GM10266 (cell line): ENCODE results near the gene PODNL1.
A peak's percentile ranks its signal among the peaks of the same experiment; 100 is the strongest.
"Not testable (repeated sequence)": the region's sequence is repeated elsewhere in the genome, so short reads cannot be mapped to it uniquely, and the experiment has no call there.

Experiments
- DNase-seq: peaks from one replicate; pipeline ENCODE4 v3.0.0; 2012; ENCODE audit errors: extremely low spot score
- TF ChIP-seq, protein P1 (sequence below): IDR thresholded peaks from 2 replicates; pipeline ENCODE4 v1.5.1; 2012; ENCODE audit warnings: mild to moderate bottlenecking, low read depth; ENCODE audit not compliant: control insufficient read depth, insufficient read depth; ENCODE audit errors: missing control alignments

PODNL1 gene

GRCh38 chr19:13930402-13930801 lies 7.8 kb downstream of the PODNL1 start:
- TF ChIP-seq, protein P1, sequence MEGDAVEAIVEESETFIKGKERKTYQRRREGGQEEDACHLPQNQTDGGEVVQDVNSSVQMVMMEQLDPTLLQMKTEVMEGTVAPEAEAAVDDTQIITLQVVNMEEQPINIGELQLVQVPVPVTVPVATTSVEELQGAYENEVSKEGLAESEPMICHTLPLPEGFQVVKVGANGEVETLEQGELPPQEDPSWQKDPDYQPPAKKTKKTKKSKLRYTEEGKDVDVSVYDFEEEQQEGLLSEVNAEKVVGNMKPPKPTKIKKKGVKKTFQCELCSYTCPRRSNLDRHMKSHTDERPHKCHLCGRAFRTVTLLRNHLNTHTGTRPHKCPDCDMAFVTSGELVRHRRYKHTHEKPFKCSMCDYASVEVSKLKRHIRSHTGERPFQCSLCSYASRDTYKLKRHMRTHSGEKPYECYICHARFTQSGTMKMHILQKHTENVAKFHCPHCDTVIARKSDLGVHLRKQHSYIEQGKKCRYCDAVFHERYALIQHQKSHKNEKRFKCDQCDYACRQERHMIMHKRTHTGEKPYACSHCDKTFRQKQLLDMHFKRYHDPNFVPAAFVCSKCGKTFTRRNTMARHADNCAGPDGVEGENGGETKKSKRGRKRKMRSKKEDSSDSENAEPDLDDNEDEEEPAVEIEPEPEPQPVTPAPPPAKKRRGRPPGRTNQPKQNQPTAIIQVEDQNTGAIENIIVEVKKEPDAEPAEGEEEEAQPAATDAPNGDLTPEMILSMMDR = no peak
- no peak for DNase-seq

- DNase-seq = no peak
- TF ChIP-seq, protein P1 = no peak
These were observed 8.3 kb downstream of the PODNL1 start for GRCh38 chr19:13929956-13930355.

GRCh38 chr19:13929340-13929739 lies 8.9 kb downstream of the PODNL1 start:
- TF ChIP-seq, protein P1 = no peak
- DNase-seq = no peak

- TF ChIP-seq, protein P1 = no peak
- no peak for DNase-seq
These were observed 11.5 kb downstream of the PODNL1 start for GRCh38 chr19:13926715-13927114.

DNA sequence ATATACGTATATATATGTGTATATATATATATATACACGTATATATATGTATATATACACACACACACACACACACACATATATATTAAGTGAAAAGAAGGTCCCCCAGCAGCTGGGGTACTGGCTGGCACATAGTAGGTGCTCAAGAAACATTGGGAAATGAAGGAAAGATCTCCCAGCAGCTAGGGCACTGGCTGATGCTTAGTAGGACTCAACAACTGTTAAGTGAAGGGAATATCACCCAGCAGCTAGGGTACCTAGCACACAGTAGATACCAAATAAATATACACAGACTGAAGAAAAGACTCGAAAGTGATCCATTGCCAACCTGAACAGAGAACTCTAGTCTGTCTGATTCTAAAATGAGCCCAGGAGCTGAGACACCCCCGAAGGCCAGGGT lies 12.2 kb downstream of the PODNL1 start:
- DNase-seq = no peak
- TF ChIP-seq, protein P1 = no peak

DNA sequence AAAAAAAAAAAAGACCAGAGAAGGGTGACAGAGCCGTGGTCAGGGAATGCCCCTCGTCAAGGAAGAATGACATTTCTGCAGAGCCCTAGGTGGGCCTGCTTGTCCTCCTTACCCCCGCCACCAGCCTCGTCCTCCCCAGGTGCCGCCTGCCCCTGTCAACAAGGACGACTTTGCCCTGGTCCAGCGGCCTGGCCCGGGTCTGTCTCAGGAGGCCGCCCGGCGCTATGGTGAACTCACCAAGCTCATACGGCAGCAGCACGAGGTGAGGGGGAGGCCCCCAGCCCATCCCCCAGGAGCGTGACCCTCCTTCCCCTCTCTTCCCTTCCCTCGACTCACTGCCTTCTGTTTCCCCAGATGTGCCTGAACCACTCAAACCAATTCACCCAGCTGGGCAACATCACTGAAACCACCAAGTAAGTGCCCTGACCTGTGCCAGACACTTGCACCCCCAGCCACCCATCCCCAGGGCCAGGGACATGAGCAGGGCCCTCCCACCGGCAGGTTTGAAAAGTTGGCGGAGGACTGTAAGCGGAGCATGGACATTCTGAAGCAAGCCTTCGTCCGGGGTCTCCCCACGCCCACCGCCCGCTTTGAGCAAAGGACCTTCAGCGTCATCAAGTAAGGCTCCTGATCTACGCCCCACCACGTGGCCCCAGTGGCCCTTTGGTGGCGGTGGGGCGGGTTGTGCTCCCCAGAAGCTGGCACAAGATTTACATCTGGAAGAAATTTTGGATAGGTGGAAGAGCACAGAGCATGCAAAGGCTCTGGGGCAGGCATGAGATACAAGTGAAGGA lies 14.8 kb downstream of the PODNL1 start:
- DNase-seq = no peak
- TF ChIP-seq, protein P1 = no peak

DNA sequence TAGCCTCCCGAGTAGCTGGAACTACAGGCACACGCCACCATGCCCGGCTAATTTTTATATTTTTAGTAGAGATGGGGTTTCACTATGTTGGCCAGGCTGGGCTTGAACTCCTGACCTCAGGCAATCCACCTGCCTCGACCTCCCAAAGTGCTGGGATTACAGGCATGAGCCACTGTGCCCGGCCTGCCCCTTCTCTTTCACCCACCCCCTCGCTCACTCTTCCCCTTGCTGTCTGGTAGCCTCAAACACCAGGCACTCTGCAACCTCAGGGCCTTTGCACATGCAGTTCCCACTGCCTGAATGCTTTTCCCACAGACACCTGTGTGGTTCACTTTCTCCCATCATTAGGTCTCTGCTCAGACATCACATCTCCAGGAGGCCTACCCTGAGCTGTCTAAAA lies 16.1 kb downstream of the PODNL1 start:
- not testable (repeated sequence) for DNase-seq

DNA sequence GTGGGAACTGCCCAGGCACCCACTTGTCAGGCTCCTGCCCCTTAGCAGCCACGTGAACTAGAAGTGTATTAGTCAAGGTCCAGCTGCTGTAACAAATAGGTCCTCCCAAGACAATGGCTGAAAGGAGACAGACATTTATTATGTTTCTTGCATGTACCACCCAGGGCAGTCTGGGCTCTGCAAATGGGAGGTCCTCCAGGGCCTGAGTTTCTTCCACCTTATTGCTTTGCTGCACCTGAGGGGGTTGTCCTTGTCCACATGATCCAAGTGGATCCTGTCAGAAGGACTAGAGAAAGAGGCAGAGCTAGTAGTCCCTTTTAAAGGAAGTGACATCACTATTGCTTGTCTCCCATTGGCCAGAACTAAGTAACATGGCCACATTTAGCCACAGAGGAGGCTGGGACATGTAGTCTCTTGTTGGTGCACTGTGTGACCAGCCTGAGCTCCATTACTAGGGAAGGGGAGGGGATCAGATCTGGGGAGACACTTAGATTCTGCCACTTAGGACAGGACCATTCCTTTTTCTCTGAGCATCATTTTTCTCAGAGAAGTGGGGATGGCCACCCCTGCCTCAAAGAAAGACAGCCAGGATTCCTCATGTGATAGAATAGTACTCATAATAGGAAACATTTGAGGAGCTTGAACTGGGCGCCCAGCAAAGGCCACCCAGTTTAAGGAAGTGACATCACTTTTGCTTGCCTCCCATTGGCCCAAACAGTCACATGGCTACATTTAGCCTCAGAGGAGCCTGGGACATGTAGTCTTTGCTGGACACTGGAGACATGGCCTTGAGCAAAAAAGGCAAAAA lies 17.1 kb downstream of the PODNL1 start:
- peak; percentile 72 for DNase-seq
- TF ChIP-seq, protein P1 = no peak
